Testis (tissue), 3 donors: Measurements from ENCODE around the gene SMURF1. TPM values are rescaled to one million over a fixed set of nuclear protein-coding genes. Genes with fewer than 3 reads are reported as not detected.
A peak's percentile ranks its signal among the peaks of the same experiment; 100 is the strongest.

Experiments used
- DNase-seq: peaks from one replicate; pipeline ENCODE4 v3.0.0-alpha.2; 2019
- H3K27ac ChIP-seq, 2 donors: fragments of 200-600 bp; sonication (generic); one replicate each; pipeline ENCODE4 v1.5.1; 2019
- H3K27me3 ChIP-seq: fragments of 200-600 bp; sonication (generic); one replicate; pipeline ENCODE4 v1.5.1; 2019
- H3K36me3 ChIP-seq: fragments of 200-600 bp; sonication (generic); one replicate; pipeline ENCODE4 v1.5.1; 2017; ENCODE audit warnings: low read depth; ENCODE audit errors: missing control alignments
- H3K4me1 ChIP-seq: fragments of 200-600 bp; sonication (generic); one replicate; pipeline ENCODE4 v1.5.1; 2019
- H3K4me3 ChIP-seq, 2 donors: fragments of 200-600 bp; sonication (generic); one replicate each; pipeline ENCODE4 v1.5.1; 2017 to 2019
- H3K9me3 ChIP-seq: fragments of 200-600 bp; sonication (generic); one replicate; pipeline ENCODE4 v1.5.1; 2017
- CTCF ChIP-seq, 3 experiments: fragments of 450-650 bp in 2 of 3; fragments of 200-600 bp in 1 of 3; sonication (generic) in 1 of 3; IDR thresholded peaks; one replicate each; pipeline ENCODE4 v1.5.1; 2016 to 2019; ENCODE audit warnings: antibody characterized with exemption in 3 of 3, mild to moderate bottlenecking in 2 of 3, moderate library complexity in 1 of 3
- POLR2A ChIP-seq: fragments of 450-650 bp; IDR thresholded peaks from one replicate; pipeline ENCODE4 v1.6.1; 2017; ENCODE audit warnings: antibody characterized with exemption, mild to moderate bottlenecking, moderate library complexity
- WGBS, 2 donors: methylation state at CpG; one replicate each; pipeline ENCODE4 v1.1.5; 2018; 5-methylcytosine and 5-hydroxymethylcytosine counted together
- intact Hi-C: fragments of 100-400 bp; cut with DNase I; formaldehyde crosslinking; loops from one replicate; pipeline ENCODE4 v1.15.1; 2023; ENCODE audit warnings: low total_unique reads
- polyA plus RNA-seq: library from polyadenylated mRNA; stranded (reverse); fragments of 350-450 nt; fragmentation: Illumina TruSeq; extraction: RNeasy Lipid Tissue Mini Kit (QIAGEN cat#74804); gene quantifications from one replicate; pipeline ENCODE4 v1.2.3, GENCODE V29; 2014; ENCODE audit warnings: low read depth, low replicate concordance; ENCODE audit not compliant: insufficient read depth
- total RNA-seq, 2 donors: library from RNA; depleted of rRNA; stranded (reverse); fragments of >200 nt; gene quantifications; one replicate each; pipeline ENCODE4 v1.2.3, GENCODE V29; 2016

Gene SMURF1
- total and polyA plus RNA-seq, 3 donors from 2014 or later, result 34.5 to 79.5 (median 46.9) TPM

- H3K4me1 ChIP-seq, result no peaks in the 10 kb centered on the region
- WGBS, 2 donors, result 80 to 83% methylated on average over 10 of the region's 10 CpGs
- intact Hi-C loops, result no loop called here
- H3K9me3 ChIP-seq, result no peaks in the 10 kb centered on the region
- H3K27ac ChIP-seq, result no peak overlapping the region
- H3K4me3 ChIP-seq, result no peak overlapping the region
- TF ChIP-seq CTCF (IDR thresholded peaks at IDR 0.05) (no peak), POLR2A (no peak)
- no peaks in the 10 kb centered on the region for H3K36me3 ChIP-seq
- no peaks in the 10 kb centered on the region for H3K27me3 ChIP-seq
- DNase-seq, result peak; percentile 7
These were observed 142.3 kb downstream of the SMURF1 start for GRCh38 chr7:99001482-99002147.

- intact Hi-C loops, result no loop called here
- H3K4me1 ChIP-seq, result no peaks in the 10 kb centered on the region
- no peaks in the 10 kb centered on the region for H3K9me3 ChIP-seq
- no peak overlapping the region for H3K27ac ChIP-seq
- no peaks in the 10 kb centered on the region for H3K27me3 ChIP-seq
- 90% methylated on average over 14 of the region's 14 CpGs for WGBS, 2 donors
- H3K4me3 ChIP-seq, result no peak overlapping the region
- peak; percentile 5 for DNase-seq
- no peaks in the 10 kb centered on the region for H3K36me3 ChIP-seq
- TF ChIP-seq CTCF (IDR thresholded peaks at IDR 0.05), result no peak
- no peak for TF ChIP-seq POLR2A
These were observed 142.9 kb downstream of the SMURF1 start for GRCh38 chr7:99000904-99001465.

GRCh38 chr7:99000196-99000903 is 143.6 kb downstream of the SMURF1 start:
- 93 to 97% methylated on average over 18 to 20 of the region's 20 CpGs for WGBS, 2 donors

GRCh38 chr7:98998821-98999725 is 144.8 kb downstream of the SMURF1 start:
- no peak overlapping the region for H3K27ac ChIP-seq
- TF ChIP-seq CTCF (IDR thresholded peaks at IDR 0.05), result no peak
- TF ChIP-seq POLR2A, result no peak
- no peaks in the 10 kb centered on the region for H3K9me3 ChIP-seq
- no peaks in the 10 kb centered on the region for H3K36me3 ChIP-seq
- DNase-seq, result peak; percentile 15
- H3K27me3 ChIP-seq, result no peaks in the 10 kb centered on the region
- no peaks in the 10 kb centered on the region for H3K4me1 ChIP-seq
- 62 to 71% methylated on average over 10 of the region's 10 CpGs for WGBS, 2 donors
- no peak overlapping the region for H3K4me3 ChIP-seq
- intact Hi-C loops, result no loop called here

More at GRCh38 chr7:99000196-99000903, 143.6 kb downstream of the SMURF1 start:
- H3K9me3 ChIP-seq, result no peaks in the 10 kb centered on the region
- intact Hi-C loops, result no loop called here
- H3K36me3 ChIP-seq, result no peaks in the 10 kb centered on the region
- no peak overlapping the region for H3K4me3 ChIP-seq
- H3K27ac ChIP-seq, result no peak overlapping the region
- peak; percentile 9 for DNase-seq
- TF ChIP-seq POLR2A (no peak), CTCF (IDR thresholded peaks at IDR 0.05) (no peak)
- H3K4me1 ChIP-seq, result no peaks in the 10 kb centered on the region
- no peaks in the 10 kb centered on the region for H3K27me3 ChIP-seq
